PFSK-1 (cell line): ENCODE data around the gene TBCD.

ENCODE experiments used
- TAF1 ChIP-seq: IDR thresholded peaks from 2 replicates; pipeline ENCODE4 v1.6.1; 2012; ENCODE audit warnings: low read length, control low read depth, borderline replicate concordance; ENCODE audit not compliant: insufficient read depth
- TF ChIP-seq, protein P1 (sequence below), 2 experiments: IDR thresholded peaks; 2 replicates each; pipeline versions ENCODE4 v1.6.1 to v1.8.0; 2011 to 2012; ENCODE audit warnings: low read depth in 2 of 2, low read length in 2 of 2, control low read depth in 1 of 2, inconsistent platforms in 1 of 2, mild to moderate bottlenecking in 1 of 2, moderate library complexity in 1 of 2; ENCODE audit not compliant: insufficient read depth in 1 of 2

DNA sequence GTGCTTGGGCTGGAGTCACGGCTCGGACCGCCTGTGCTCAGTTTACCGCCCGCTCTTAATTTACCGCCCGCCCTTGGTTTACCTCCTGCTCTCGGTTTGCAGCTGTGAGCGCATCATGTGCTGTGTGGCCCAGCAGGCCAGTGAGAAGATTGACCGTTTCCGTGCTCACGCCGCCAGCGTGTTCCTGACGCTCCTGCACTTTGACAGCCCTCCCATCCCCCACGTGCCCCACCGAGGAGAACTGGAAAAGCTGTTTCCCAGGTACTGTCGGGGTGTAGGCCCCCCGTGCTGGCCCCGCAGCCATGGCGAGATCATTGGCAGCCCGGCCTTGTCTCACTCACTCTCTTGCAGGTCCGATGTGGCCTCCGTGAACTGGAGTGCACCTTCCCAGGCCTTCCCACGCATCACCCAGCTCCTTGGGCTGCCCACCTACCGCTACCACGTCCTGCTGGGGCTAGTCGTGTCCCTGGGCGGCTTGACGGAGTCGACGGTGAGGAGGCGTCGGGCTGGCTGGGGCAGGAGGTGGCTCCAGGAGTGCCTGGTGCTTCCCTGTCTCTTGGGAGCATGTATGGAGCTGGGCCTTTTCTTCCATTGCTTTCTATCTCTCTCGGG, 177.3 kb downstream of the TBCD start:
- TF ChIP-seq TAF1: no peak
- TF ChIP-seq, protein P1, sequence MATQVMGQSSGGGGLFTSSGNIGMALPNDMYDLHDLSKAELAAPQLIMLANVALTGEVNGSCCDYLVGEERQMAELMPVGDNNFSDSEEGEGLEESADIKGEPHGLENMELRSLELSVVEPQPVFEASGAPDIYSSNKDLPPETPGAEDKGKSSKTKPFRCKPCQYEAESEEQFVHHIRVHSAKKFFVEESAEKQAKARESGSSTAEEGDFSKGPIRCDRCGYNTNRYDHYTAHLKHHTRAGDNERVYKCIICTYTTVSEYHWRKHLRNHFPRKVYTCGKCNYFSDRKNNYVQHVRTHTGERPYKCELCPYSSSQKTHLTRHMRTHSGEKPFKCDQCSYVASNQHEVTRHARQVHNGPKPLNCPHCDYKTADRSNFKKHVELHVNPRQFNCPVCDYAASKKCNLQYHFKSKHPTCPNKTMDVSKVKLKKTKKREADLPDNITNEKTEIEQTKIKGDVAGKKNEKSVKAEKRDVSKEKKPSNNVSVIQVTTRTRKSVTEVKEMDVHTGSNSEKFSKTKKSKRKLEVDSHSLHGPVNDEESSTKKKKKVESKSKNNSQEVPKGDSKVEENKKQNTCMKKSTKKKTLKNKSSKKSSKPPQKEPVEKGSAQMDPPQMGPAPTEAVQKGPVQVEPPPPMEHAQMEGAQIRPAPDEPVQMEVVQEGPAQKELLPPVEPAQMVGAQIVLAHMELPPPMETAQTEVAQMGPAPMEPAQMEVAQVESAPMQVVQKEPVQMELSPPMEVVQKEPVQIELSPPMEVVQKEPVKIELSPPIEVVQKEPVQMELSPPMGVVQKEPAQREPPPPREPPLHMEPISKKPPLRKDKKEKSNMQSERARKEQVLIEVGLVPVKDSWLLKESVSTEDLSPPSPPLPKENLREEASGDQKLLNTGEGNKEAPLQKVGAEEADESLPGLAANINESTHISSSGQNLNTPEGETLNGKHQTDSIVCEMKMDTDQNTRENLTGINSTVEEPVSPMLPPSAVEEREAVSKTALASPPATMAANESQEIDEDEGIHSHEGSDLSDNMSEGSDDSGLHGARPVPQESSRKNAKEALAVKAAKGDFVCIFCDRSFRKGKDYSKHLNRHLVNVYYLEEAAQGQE (IDR thresholded peaks at IDR 0.05; ENCODE audit: insufficient read depth in 1 of 2, low read depth in 2 of 2, low read length in 2 of 2): no peak
